Nephron progenitor cell (in vitro differentiated cells): ENCODE measurements around the gene CORO7.
A peak's percentile ranks its signal among the peaks of the same experiment; 100 is the strongest.

Source experiments
- DNase-seq: peaks from one replicate; pipeline ENCODE4 v3.0.0; 2021
- H3K27ac Mint-ChIP-seq: 2 replicates; pipeline ENCODE4 v1.8.0; 2021; ENCODE audit warnings: mild to moderate bottlenecking, moderate library complexity, mixed read lengths
- H3K27me3 Mint-ChIP-seq: 2 replicates; pipeline ENCODE4 v1.8.0; 2021; ENCODE audit warnings: mild to moderate bottlenecking, low read depth, mixed read lengths; ENCODE audit not compliant: poor library complexity
- H3K36me3 Mint-ChIP-seq: 2 replicates; pipeline ENCODE4 v1.8.0; 2021; ENCODE audit warnings: low read depth, mixed read lengths
- H3K4me1 Mint-ChIP-seq: 2 replicates; pipeline ENCODE4 v1.8.0; 2021; ENCODE audit warnings: mixed read lengths
- H3K4me3 Mint-ChIP-seq: 2 replicates; pipeline ENCODE4 v1.8.0; 2021; ENCODE audit warnings: mild to moderate bottlenecking, moderate library complexity, mixed read lengths
- H3K9me3 Mint-ChIP-seq: 2 replicates; pipeline ENCODE4 v1.8.0; 2021; ENCODE audit warnings: mild to moderate bottlenecking, moderate library complexity, mixed read lengths
- TF ChIP-seq, protein P1 (sequence below): fragments of 200-600 bp; sonication (generic); IDR thresholded peaks from 2 replicates; pipeline ENCODE4 v1.5.0; 2021; ENCODE audit warnings: antibody characterized with exemption

CORO7 gene

DNA sequence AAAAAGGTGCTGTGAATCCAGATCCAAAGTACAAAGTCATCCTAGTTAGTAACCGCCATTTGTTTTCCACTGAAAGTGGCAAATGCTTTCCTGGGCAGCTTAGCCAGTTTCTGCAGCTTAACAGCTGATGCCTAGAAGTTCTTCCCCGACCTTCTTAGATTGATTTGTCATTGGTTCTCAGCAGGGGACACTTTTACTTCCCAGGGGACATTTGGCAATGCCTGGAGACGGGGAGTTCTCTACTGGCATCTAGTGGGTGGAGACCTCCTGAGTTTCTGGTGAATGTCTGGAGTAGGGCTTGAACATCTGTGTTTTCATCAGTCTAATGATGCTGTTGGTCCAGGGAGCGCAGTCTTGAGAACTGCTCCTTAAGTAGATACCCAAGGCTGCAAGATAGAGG, 16.8 kb upstream of the CORO7 start:
- no peaks in the 10 kb centered on the region for H3K27me3 Mint-ChIP-seq
- peaks cover 64% of the 10 kb centered on the region for H3K36me3 Mint-ChIP-seq
- peaks cover 3% of the 10 kb centered on the region for H3K4me1 Mint-ChIP-seq
- H3K27ac Mint-ChIP-seq = no peak overlapping the region
- H3K9me3 Mint-ChIP-seq = no peaks in the 10 kb centered on the region
- no peak for DNase-seq
- TF ChIP-seq, protein P1, sequence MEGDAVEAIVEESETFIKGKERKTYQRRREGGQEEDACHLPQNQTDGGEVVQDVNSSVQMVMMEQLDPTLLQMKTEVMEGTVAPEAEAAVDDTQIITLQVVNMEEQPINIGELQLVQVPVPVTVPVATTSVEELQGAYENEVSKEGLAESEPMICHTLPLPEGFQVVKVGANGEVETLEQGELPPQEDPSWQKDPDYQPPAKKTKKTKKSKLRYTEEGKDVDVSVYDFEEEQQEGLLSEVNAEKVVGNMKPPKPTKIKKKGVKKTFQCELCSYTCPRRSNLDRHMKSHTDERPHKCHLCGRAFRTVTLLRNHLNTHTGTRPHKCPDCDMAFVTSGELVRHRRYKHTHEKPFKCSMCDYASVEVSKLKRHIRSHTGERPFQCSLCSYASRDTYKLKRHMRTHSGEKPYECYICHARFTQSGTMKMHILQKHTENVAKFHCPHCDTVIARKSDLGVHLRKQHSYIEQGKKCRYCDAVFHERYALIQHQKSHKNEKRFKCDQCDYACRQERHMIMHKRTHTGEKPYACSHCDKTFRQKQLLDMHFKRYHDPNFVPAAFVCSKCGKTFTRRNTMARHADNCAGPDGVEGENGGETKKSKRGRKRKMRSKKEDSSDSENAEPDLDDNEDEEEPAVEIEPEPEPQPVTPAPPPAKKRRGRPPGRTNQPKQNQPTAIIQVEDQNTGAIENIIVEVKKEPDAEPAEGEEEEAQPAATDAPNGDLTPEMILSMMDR = no peak
- no peak overlapping the region for H3K4me3 Mint-ChIP-seq

DNA sequence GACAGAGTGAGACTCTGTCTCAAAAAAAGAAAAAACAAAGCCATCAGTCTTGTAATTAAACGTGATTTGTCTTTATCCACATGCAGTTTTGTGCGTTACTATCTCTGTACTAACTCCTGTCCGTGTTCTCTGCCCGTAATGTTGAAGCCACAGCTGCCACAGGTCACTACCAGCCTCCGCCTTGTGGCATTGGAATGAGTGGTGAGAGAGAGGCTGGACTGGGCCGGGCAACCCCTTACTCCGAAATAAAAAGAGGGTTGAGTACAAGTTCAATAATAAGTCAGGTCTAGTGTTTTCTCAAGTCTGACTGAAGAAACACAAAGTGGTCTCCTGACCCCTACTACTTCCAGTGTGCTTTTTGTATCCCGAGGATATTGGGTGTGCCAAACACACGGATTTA, 14.6 kb upstream of the CORO7 start:
- TF ChIP-seq, protein P1 = no peak
- Mint-ChIP-seq H3K27ac (no peak overlapping the region), H3K4me3 (no peak overlapping the region), H3K9me3 (no peaks in the 10 kb centered on the region), H3K27me3 (no peaks in the 10 kb centered on the region), H3K4me1 (peaks cover 18% of the 10 kb centered on the region), H3K36me3 (peaks cover 55% of the 10 kb centered on the region)
- no peak for DNase-seq

DNA sequence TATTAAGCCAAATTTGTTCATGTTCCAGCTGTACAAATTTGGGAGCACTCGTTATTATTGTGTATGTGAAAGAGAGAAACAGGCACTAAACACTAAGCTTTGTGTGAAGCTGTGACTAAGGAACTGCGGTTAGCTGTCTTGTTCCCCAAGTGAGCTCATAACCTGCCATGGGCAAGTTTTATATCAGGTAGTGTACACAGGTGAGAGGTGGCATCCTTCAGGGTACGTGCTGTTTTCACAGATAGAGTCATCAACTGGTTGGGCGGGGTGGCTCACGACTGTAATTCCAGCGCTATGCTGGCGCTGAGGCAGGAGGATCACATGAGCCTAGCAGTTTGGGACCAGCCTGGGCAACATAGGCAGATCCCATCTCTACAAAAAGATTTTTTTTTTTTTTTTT, 12.1 kb upstream of the CORO7 start:
- H3K4me1 Mint-ChIP-seq = peaks cover 31% of the 10 kb centered on the region
- no peaks in the 10 kb centered on the region for H3K27me3 Mint-ChIP-seq
- TF ChIP-seq, protein P1 = no peak
- peak overlapping the region; percentile 56 for H3K4me3 Mint-ChIP-seq
- DNase-seq = no peak
- H3K27ac Mint-ChIP-seq = no peak overlapping the region
- H3K9me3 Mint-ChIP-seq = no peaks in the 10 kb centered on the region
- H3K36me3 Mint-ChIP-seq = peaks cover 35% of the 10 kb centered on the region

DNA sequence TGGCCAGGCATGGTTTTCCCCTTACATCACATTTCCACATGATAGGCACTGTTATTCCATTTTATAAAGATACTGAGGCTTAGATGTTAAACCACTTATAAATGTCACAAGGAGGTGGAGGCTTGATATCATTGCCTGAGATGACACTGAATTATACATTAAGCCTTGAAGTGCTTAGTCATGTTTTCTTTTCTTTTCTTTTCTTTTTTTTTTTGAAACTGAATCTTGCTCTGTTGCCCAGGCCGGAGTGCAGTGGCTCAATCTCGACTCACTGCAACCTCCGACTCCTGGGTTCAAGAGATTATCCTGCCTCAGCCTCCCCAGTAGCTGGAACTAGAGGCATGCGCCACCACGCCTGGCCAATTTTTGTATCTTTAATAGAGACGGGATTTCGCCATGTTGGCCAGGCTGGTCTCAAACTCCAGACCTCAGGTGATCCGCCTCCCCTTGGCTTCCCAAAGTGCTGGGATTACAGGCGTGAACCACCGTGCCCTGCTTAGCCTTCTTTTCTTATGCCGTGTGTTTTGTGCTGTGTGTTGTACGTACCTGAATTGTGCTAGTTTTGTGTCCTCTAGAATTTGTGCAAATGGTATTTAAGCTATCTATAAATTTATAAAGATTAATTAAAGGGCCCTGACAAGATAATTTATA, 10.5 kb upstream of the CORO7 start:
- TF ChIP-seq, protein P1 = no peak
- peaks cover 33% of the 10 kb centered on the region for H3K4me1 Mint-ChIP-seq
- DNase-seq = no peak
- peak overlapping the region; percentile 98 for H3K27ac Mint-ChIP-seq
- no peaks in the 10 kb centered on the region for H3K27me3 Mint-ChIP-seq
- peaks cover 26% of the 10 kb centered on the region for H3K36me3 Mint-ChIP-seq
- no peaks in the 10 kb centered on the region for H3K9me3 Mint-ChIP-seq
- H3K4me3 Mint-ChIP-seq = peak overlapping the region; percentile 99

DNA sequence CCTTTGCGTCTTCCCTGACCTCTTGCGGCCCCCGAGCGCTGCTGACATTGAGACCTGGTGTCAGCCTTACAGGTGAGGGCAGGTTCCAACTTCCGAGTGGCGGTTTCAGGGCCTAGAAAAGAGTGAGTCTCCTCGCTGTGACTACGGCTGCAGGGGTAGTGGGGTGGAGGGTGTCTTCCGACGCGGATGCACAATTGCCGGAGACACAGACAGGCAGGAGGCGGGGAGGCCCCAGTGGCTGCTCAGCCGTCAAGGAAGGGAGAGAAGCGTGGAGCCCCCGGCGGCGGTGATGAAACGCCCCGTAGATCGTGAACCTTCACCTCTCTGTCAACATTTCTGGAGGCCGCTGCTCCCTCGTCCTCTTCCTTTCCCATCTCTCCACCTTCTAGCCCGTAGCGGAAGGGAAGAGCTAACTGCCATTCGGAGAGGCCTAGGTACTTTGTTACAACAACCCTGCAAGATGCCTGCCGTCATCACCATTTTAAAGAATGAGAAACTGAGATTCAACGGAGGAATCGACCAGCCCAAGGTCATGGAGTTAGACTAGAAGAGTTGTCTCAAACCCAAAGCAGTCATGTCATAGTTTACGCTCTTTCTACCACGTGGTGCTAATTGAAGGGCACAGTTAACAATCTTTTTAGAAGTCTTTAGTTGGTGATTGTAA, 9.8 kb upstream of the CORO7 start:
- DNase-seq = peak; percentile 51

More for the DNA sequence above, 9.8 kb upstream of the CORO7 start:
- Mint-ChIP-seq H3K4me3 (peak overlapping the region; percentile 99), H3K27me3 (no peaks in the 10 kb centered on the region), H3K36me3 (peaks cover 19% of the 10 kb centered on the region), H3K27ac (peak overlapping the region; percentile 98), H3K4me1 (peaks cover 33% of the 10 kb centered on the region), H3K9me3 (no peaks in the 10 kb centered on the region)
- TF ChIP-seq, protein P1 = no peak
